Nephron progenitor cell (in vitro differentiated cells): ENCODE results near the gene PTPRQ.

Experiments used
- DNase-seq: peaks from one replicate; pipeline ENCODE4 v3.0.0; 2021
- H3K27ac Mint-ChIP-seq: 2 replicates; pipeline ENCODE4 v1.8.0; 2021; ENCODE audit warnings: mild to moderate bottlenecking, moderate library complexity, mixed read lengths
- H3K27me3 Mint-ChIP-seq: 2 replicates; pipeline ENCODE4 v1.8.0; 2021; ENCODE audit warnings: mild to moderate bottlenecking, low read depth, mixed read lengths; ENCODE audit not compliant: poor library complexity
- H3K36me3 Mint-ChIP-seq: 2 replicates; pipeline ENCODE4 v1.8.0; 2021; ENCODE audit warnings: low read depth, mixed read lengths
- H3K4me1 Mint-ChIP-seq: 2 replicates; pipeline ENCODE4 v1.8.0; 2021; ENCODE audit warnings: mixed read lengths
- H3K4me3 Mint-ChIP-seq: 2 replicates; pipeline ENCODE4 v1.8.0; 2021; ENCODE audit warnings: mild to moderate bottlenecking, moderate library complexity, mixed read lengths
- H3K9me3 Mint-ChIP-seq: 2 replicates; pipeline ENCODE4 v1.8.0; 2021; ENCODE audit warnings: mild to moderate bottlenecking, moderate library complexity, mixed read lengths
- CTCF ChIP-seq: fragments of 200-600 bp; sonication (generic); IDR thresholded peaks from 2 replicates; pipeline ENCODE4 v1.5.0; 2021; ENCODE audit warnings: antibody characterized with exemption

The PTPRQ gene

GRCh38 chr12:80443974-80444666 lies at the start of gene PTPRQ:
PTPRQ (plus strand) TSS chr12:80444235; CDS start chr12:80444346, 111 bp downstream.
- Mint-ChIP-seq H3K27ac (no peak within 1 kb of the TSS), H3K36me3 (no peaks in the 10 kb centered on the region), H3K9me3 (no peaks in the 10 kb centered on the region), H3K27me3 (no peaks in the 10 kb centered on the region), H3K4me3 (no peak within 1 kb of the TSS), H3K4me1 (no peaks in the 10 kb centered on the region)
- DNase-seq, result no peak
- no peak for TF ChIP-seq CTCF

- Mint-ChIP-seq H3K27ac (no peak overlapping the region), H3K9me3 (no peaks in the 10 kb centered on the region), H3K4me1 (peaks cover 5% of the 10 kb centered on the region), H3K36me3 (no peaks in the 10 kb centered on the region), H3K4me3 (no peak overlapping the region), H3K27me3 (peaks cover 6% of the 10 kb centered on the region)
- TF ChIP-seq CTCF, result no peak
- no peak for DNase-seq
These were observed 43.5 kb upstream of the PTPRQ start for GRCh38 chr12:80400571-80400991.

- no peaks in the 10 kb centered on the region for H3K9me3 Mint-ChIP-seq
- peaks cover 5% of the 10 kb centered on the region for H3K27me3 Mint-ChIP-seq
- no peak for DNase-seq
- H3K4me3 Mint-ChIP-seq, result no peak overlapping the region
- TF ChIP-seq CTCF, result no peak
- peaks cover 5% of the 10 kb centered on the region for H3K4me1 Mint-ChIP-seq
- H3K36me3 Mint-ChIP-seq, result no peaks in the 10 kb centered on the region
- no peak overlapping the region for H3K27ac Mint-ChIP-seq
These were observed 42.8 kb upstream of the PTPRQ start for GRCh38 chr12:80401191-80401590.

GRCh38 chr12:80404629-80405028 lies 39.4 kb upstream of the PTPRQ start:
- no peaks in the 10 kb centered on the region for H3K36me3 Mint-ChIP-seq
- H3K9me3 Mint-ChIP-seq, result no peaks in the 10 kb centered on the region
- peaks cover 16% of the 10 kb centered on the region for H3K27me3 Mint-ChIP-seq
- H3K4me3 Mint-ChIP-seq, result no peak overlapping the region
- H3K27ac Mint-ChIP-seq, result no peak overlapping the region
- peaks cover 5% of the 10 kb centered on the region for H3K4me1 Mint-ChIP-seq
- no peak for TF ChIP-seq CTCF
- no peak for DNase-seq

GRCh38 chr12:80406253-80406652 lies 37.8 kb upstream of the PTPRQ start:
- TF ChIP-seq CTCF, result no peak
- H3K4me1 Mint-ChIP-seq, result no peaks in the 10 kb centered on the region
- H3K4me3 Mint-ChIP-seq, result no peak overlapping the region
- no peak overlapping the region for H3K27ac Mint-ChIP-seq
- H3K36me3 Mint-ChIP-seq, result no peaks in the 10 kb centered on the region
- no peaks in the 10 kb centered on the region for H3K9me3 Mint-ChIP-seq
- H3K27me3 Mint-ChIP-seq, result peaks cover 16% of the 10 kb centered on the region
- DNase-seq, result no peak

GRCh38 chr12:80411787-80412186 lies 32.2 kb upstream of the PTPRQ start:
- Mint-ChIP-seq H3K4me1 (no peaks in the 10 kb centered on the region), H3K36me3 (no peaks in the 10 kb centered on the region), H3K9me3 (no peaks in the 10 kb centered on the region), H3K4me3 (no peak overlapping the region), H3K27ac (no peak overlapping the region), H3K27me3 (peaks cover 25% of the 10 kb centered on the region)
- no peak for DNase-seq
- TF ChIP-seq CTCF, result no peak
